ENCODE results near the gene ACLY. TPM values are rescaled to one million over a fixed set of nuclear protein-coding genes. Genes with fewer than 3 reads are reported as not detected.
A peak's percentile ranks its signal among the peaks of the same experiment; 100 is the strongest.

The ACLY gene
- total and polyA plus RNA-seq, 2 of the 13 experiments (the other 11 are each of a cell fraction or from before 2014, with no cell fraction given): 111 to 218 TPM

GRCh38 chr17:41864836-41865595 is 53.7 kb downstream of the ACLY start, which contains the start of gene KLHL11 (continued):
- TF ChIP-seq ZNF737 (CRISPR knock-in tag; IDR thresholded peaks at IDR 0.05; ENCODE audit: borderline replicate concordance): no peak
- TF ChIP-seq NRL (CRISPR knock-in tag; IDR thresholded peaks at IDR 0.05; ENCODE audit: borderline replicate concordance): peak; percentile 54; the same call in 1 of the 2 replicates
- peak; percentile 65 for TF ChIP-seq ZNF710 (CRISPR knock-in tag; IDR thresholded peaks at IDR 0.05; ENCODE audit: borderline replicate concordance)
- peak; percentile 66; the same call in 1 of the 2 replicates for TF ChIP-seq HNF1B (CRISPR knock-in tag; IDR thresholded peaks at IDR 0.05)
- no peak for TF ChIP-seq MIER2 (CRISPR knock-in tag; IDR thresholded peaks at IDR 0.05)
- no peak for TF ChIP-seq ZFP36 (IDR thresholded peaks at IDR 0.05; ENCODE audit: borderline replicate concordance, low read depth, low read length, partially characterized antibody)
- TF ChIP-seq, protein P1, sequence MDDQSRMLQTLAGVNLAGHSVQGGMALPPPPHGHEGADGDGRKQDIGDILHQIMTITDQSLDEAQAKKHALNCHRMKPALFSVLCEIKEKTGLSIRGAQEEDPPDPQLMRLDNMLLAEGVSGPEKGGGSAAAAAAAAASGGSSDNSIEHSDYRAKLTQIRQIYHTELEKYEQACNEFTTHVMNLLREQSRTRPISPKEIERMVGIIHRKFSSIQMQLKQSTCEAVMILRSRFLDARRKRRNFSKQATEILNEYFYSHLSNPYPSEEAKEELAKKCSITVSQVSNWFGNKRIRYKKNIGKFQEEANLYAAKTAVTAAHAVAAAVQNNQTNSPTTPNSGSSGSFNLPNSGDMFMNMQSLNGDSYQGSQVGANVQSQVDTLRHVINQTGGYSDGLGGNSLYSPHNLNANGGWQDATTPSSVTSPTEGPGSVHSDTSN (CRISPR knock-in tag; IDR thresholded peaks at IDR 0.05; ENCODE audit: borderline replicate concordance): 0 out of 2 replicates have a peak, but pooled peaks have one; percentile 65
- peak; percentile 18; the same call in 1 of the 2 replicates for TF ChIP-seq CBX5 (CRISPR knock-in tag; IDR thresholded peaks at IDR 0.05; ENCODE audit: borderline replicate concordance)
- TF ChIP-seq, protein P2, sequence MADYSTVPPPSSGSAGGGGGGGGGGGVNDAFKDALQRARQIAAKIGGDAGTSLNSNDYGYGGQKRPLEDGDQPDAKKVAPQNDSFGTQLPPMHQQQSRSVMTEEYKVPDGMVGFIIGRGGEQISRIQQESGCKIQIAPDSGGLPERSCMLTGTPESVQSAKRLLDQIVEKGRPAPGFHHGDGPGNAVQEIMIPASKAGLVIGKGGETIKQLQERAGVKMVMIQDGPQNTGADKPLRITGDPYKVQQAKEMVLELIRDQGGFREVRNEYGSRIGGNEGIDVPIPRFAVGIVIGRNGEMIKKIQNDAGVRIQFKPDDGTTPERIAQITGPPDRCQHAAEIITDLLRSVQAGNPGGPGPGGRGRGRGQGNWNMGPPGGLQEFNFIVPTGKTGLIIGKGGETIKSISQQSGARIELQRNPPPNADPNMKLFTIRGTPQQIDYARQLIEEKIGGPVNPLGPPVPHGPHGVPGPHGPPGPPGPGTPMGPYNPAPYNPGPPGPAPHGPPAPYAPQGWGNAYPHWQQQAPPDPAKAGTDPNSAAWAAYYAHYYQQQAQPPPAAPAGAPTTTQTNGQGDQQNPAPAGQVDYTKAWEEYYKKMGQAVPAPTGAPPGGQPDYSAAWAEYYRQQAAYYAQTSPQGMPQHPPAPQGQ (CRISPR knock-in tag; IDR thresholded peaks at IDR 0.05; ENCODE audit: borderline replicate concordance): no peak
- no peak for TF ChIP-seq PHF5A (CRISPR knock-in tag; IDR thresholded peaks at IDR 0.05; ENCODE audit: low read depth, unreplicated experiment)
- peak; percentile 83 for TF ChIP-seq FOXC1 (CRISPR knock-in tag; IDR thresholded peaks at IDR 0.05; ENCODE audit: borderline replicate concordance)
- TF ChIP-seq, protein P3, sequence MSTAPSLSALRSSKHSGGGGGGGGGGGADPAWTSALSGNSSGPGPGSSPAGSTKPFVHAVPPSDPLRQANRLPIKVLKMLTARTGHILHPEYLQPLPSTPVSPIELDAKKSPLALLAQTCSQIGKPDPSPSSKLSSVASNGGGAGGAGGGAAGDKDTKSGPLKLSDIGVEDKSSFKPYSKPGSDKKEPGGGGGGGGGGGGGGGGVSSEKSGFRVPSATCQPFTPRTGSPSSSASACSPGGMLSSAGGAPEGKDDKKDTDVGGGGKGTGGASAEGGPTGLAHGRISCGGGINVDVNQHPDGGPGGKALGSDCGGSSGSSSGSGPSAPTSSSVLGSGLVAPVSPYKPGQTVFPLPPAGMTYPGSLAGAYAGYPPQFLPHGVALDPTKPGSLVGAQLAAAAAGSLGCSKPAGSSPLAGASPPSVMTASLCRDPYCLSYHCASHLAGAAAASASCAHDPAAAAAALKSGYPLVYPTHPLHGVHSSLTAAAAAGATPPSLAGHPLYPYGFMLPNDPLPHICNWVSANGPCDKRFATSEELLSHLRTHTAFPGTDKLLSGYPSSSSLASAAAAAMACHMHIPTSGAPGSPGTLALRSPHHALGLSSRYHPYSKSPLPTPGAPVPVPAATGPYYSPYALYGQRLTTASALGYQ (CRISPR knock-in tag; IDR thresholded peaks at IDR 0.05): peak; percentile 72; the same call in 1 of the 2 replicates
- TF ChIP-seq ZNF660 (CRISPR knock-in tag; IDR thresholded peaks at IDR 0.05; ENCODE audit: borderline replicate concordance, low read depth): 0 out of 2 replicates have a peak, but pooled peaks have one; percentile 12
- TF ChIP-seq ZNF746 (CRISPR knock-in tag; IDR thresholded peaks at IDR 0.05): no peak; the same call in 1 of the 2 replicates
- TF ChIP-seq, protein P4, sequence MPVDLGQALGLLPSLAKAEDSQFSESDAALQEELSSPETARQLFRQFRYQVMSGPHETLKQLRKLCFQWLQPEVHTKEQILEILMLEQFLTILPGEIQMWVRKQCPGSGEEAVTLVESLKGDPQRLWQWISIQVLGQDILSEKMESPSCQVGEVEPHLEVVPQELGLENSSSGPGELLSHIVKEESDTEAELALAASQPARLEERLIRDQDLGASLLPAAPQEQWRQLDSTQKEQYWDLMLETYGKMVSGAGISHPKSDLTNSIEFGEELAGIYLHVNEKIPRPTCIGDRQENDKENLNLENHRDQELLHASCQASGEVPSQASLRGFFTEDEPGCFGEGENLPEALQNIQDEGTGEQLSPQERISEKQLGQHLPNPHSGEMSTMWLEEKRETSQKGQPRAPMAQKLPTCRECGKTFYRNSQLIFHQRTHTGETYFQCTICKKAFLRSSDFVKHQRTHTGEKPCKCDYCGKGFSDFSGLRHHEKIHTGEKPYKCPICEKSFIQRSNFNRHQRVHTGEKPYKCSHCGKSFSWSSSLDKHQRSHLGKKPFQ (CRISPR knock-in tag; IDR thresholded peaks at IDR 0.05; ENCODE audit: insufficient replicate concordance): no peak
- TF ChIP-seq ISL2 (CRISPR knock-in tag; IDR thresholded peaks at IDR 0.05): peak; percentile 53; the same call in 1 of the 2 replicates

Data from HepG2 (cell line).